Measurements from ENCODE around the gene IQCC. TPM values are rescaled to one million over a fixed set of nuclear protein-coding genes. Genes with fewer than 3 reads are reported as not detected.
A peak's percentile ranks its signal among the peaks of the same experiment; 100 is the strongest.

IQCC gene
- total RNA-seq, 4 donors from 2014 or later = 1.00 to 2.0 (median 1.9) TPM; not detected in 1

GRCh38 chr1:32256473-32257226, 51.2 kb downstream of the IQCC start:
- intact Hi-C loops (cut with DNase I; ENCODE audit: low total_unique reads) = no loop called here
- no peak overlapping the region for H3K27ac ChIP-seq
- TF ChIP-seq POLR2AphosphoS5 (IDR thresholded peaks at IDR 0.05) (no peak), EP300 (IDR thresholded peaks at IDR 0.05; ENCODE audit: low read depth) (no peak), CTCF (IDR thresholded peaks at IDR 0.05) (no peak), POLR2A (IDR thresholded peaks at IDR 0.05) (no peak)
- H3K4me1 ChIP-seq = peaks cover 0 to 3% (median 0%) of the 10 kb centered on the region in 4 donors
- no peaks in the 10 kb centered on the region for H3K36me3 ChIP-seq
- in situ Hi-C loops (cut with MboI; ENCODE audit: low pct_ligation_motif_present in 1 of 4, low pct_unique_long_range_greater_than_20kb in 1 of 4, low sequenced_read_pairs in 3 of 4) = no loop called here
- peak overlapping the region in 1 of 4 donors; percentile 3 for H3K4me3 ChIP-seq
- H3K9me3 ChIP-seq = no peaks in the 10 kb centered on the region
- DNase-seq = no peak
- H3K27me3 ChIP-seq = no peaks in the 10 kb centered on the region
- WGBS, 2 donors (ENCODE audit: low coverage in 1 of 2) = 61 to 63% methylated on average over 6 to 9 of the region's 9 CpGs

- H3K27me3 ChIP-seq = no peaks in the 10 kb centered on the region
- H3K4me1 ChIP-seq = peaks cover 0 to 3% (median 0%) of the 10 kb centered on the region in 4 donors
- in situ Hi-C loops (cut with MboI; ENCODE audit: low pct_ligation_motif_present in 1 of 4, low pct_unique_long_range_greater_than_20kb in 1 of 4, low sequenced_read_pairs in 3 of 4) = no loop called here
- 79 to 86% methylated on average over 2 to 6 of the region's 6 CpGs for WGBS, 2 donors (ENCODE audit: low coverage in 1 of 2)
- TF ChIP-seq POLR2AphosphoS5 (IDR thresholded peaks at IDR 0.05) (no peak), EP300 (IDR thresholded peaks at IDR 0.05; ENCODE audit: low read depth) (no peak), CTCF (IDR thresholded peaks at IDR 0.05) (no peak), POLR2A (IDR thresholded peaks at IDR 0.05) (no peak)
- no peak for DNase-seq
- intact Hi-C loops (cut with DNase I; ENCODE audit: low total_unique reads) = no loop called here
- H3K4me3 ChIP-seq = no peak overlapping the region
- no peak overlapping the region for H3K27ac ChIP-seq
- H3K9me3 ChIP-seq = no peaks in the 10 kb centered on the region
- H3K36me3 ChIP-seq = no peaks in the 10 kb centered on the region
Measured at GRCh38 chr1:32257227-32257508, 51.7 kb downstream of the IQCC start.

Other genes with a start within 250 kb of the IQCC start
- gene KHDRBS1, start 191.8 kb upstream of the IQCC start, total RNA-seq = 10 to 100 TPM; 49.3 to 83.4 (median 57.1) TPM
- gene TMEM39B, start 132.7 kb upstream of the IQCC start, total RNA-seq = 10 to 100 TPM in 1 of 4 donors, 1 to 10 TPM in 3; 2.6 to 35.8 (median 3.5) TPM
- gene KPNA6, start 97.6 kb upstream of the IQCC start, total RNA-seq = 10 to 100 TPM; 20.5 to 30.5 (median 25.4) TPM
- gene TXLNA, start 26.0 kb upstream of the IQCC start, total RNA-seq = 10 to 100 TPM; 16.5 to 37.3 (median 25.7) TPM
- 1 to 10 TPM in 3 of 4 donors, not detected in 1; 1.2 to 4.0 (median 2.7) TPM for gene CCDC28B, start 5.1 kb upstream of the IQCC start, total RNA-seq
- gene DCDC2B, start 3.4 kb downstream of the IQCC start, total RNA-seq = not detected
- gene TMEM234, start 16.7 kb downstream of the IQCC start, total RNA-seq = 100 to 1,000 TPM in 1 of 4 donors, 10 to 100 TPM in 3; 16.5 to 166 (median 22.7) TPM
- gene EIF3I, start 16.7 kb downstream of the IQCC start, total RNA-seq = 100 to 1,000 TPM in 3 of 4 donors, 10 to 100 TPM in 1; 43.8 to 122 (median 114) TPM
- 1 to 10 TPM in 2 of 4 donors, not detected in 2; 1.1 to 1.5 TPM for gene FAM167B, start 41.6 kb downstream of the IQCC start, total RNA-seq
- gene LCK, start 45.6 kb downstream of the IQCC start, total RNA-seq = 10 to 100 TPM in 1 of 4 donors, 1 to 10 TPM in 2, not detected in 1; 4.5 to 12.3 (median 8.7) TPM
- 100 to 1,000 TPM in 3 of 4 donors, 10 to 100 TPM in 1; 85.2 to 218 (median 174) TPM for gene HDAC1, start 86.4 kb downstream of the IQCC start, total RNA-seq
- 10 to 100 TPM; 40.0 to 62.8 (median 53.0) TPM for gene MARCKSL1, start 130.6 kb downstream of the IQCC start, total RNA-seq
- 10 to 100 TPM; 12.1 to 59.1 (median 21.1) TPM for gene FAM229A, start 156.8 kb downstream of the IQCC start, total RNA-seq
- gene TSSK3, start 156.9 kb downstream of the IQCC start, total RNA-seq = 1 to 10 TPM in 2 of 4 donors, not detected in 2; 1.3 to 1.4 TPM
- gene BSDC1, start 188.8 kb downstream of the IQCC start, total RNA-seq = 100 to 1,000 TPM in 3 of 4 donors, 10 to 100 TPM in 1; 94.8 to 140 (median 117) TPM